ENCODE data around the gene RNF135. TPM values are rescaled to one million over a fixed set of nuclear protein-coding genes. Genes with fewer than 3 reads are reported as not detected.
"Not testable (repeated sequence)": the region's sequence is repeated elsewhere in the genome, so short reads cannot be mapped to it uniquely, and the experiment has no call there.

The RNF135 gene
- total RNA-seq, 1 experiment from 2014 or later = 8.0 TPM

DNA sequence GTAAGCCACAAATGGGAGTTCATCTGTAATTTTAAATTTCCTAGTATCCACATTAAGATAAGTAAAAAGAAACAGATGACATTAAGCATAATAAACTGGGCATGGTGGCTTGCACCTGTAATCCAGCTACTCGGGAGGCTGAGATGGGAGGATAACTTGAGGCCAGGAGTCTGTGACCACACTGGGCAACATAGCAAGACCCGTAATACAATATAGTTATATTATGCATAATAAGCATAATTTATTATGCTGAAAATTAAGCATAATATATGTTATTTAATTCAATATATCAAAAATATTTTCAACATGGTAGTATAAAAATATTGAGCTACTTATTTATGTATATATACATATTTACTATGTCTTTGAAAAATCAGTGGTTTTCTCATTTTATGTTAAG, 48.2 kb downstream of the RNF135 start:
- Histone ChIP-seq H2AFZ (ENCODE audit: low read length) (no peak overlapping the region), H4K8ac (replicated peaks; ENCODE audit: insufficient read length, low read depth, low read length) (no peak overlapping the region), H3K18ac (ENCODE audit: insufficient read length, low read depth, low read length) (no peak overlapping the region), H4K5ac (ENCODE audit: insufficient read length, low read depth, low read length) (no peak overlapping the region), H3K27ac (ENCODE audit: insufficient read length, low read depth, low read length) (no peak overlapping the region), H3K56ac (ENCODE audit: insufficient read length, low read depth, low read length) (no peak overlapping the region), H3K23me2 (ENCODE audit: insufficient read length, low read depth, low read length, poor library complexity, severe bottlenecking) (no peaks in the 10 kb centered on the region), H2BK20ac (ENCODE audit: low read depth, low read length, poor library complexity, severe bottlenecking) (no peak overlapping the region), H3K79me2 (ENCODE audit: insufficient read depth, low read length) (no peaks in the 10 kb centered on the region), H3K23ac (ENCODE audit: insufficient read length, low read depth, low read length) (no peak overlapping the region), H4K20me1 (ENCODE audit: control insufficient read depth, insufficient read depth, insufficient read length) (no peaks in the 10 kb centered on the region), H4K91ac (ENCODE audit: insufficient read length, low read depth, low read length) (no peak overlapping the region), H2BK15ac (ENCODE audit: low read depth, low read length) (no peak overlapping the region), H3K4me1 (ENCODE audit: insufficient read depth, low read length) (no peaks in the 10 kb centered on the region), H3T11ph (ENCODE audit: low read length) (no peak overlapping the region), H3K27me3 (ENCODE audit: insufficient read depth, low read length) (no peaks in the 10 kb centered on the region), H3K14ac (ENCODE audit: insufficient read depth, low read length) (no peak overlapping the region), H3K9ac (ENCODE audit: extremely low read depth, insufficient read length, low read length) (no peak overlapping the region), H2AK5ac (ENCODE audit: insufficient read length, low read length) (no peak overlapping the region), H2BK5ac (ENCODE audit: insufficient read length, low read length) (no peak overlapping the region), H3K79me1 (ENCODE audit: insufficient read depth, low read depth, low read length, poor library complexity, severe bottlenecking) (no peaks in the 10 kb centered on the region), H3K4ac (ENCODE audit: low read depth, low read length) (no peak overlapping the region), H3K4me2 (ENCODE audit: insufficient read depth, insufficient read length, low read length) (no peak overlapping the region), H3K9me3 (ENCODE audit: control insufficient read depth, low read depth, low read length) (no peaks in the 10 kb centered on the region), H2BK12ac (ENCODE audit: insufficient read length, low read depth, low read length) (no peak overlapping the region), H2BK120ac (ENCODE audit: low read depth, low read length, poor library complexity, severe bottlenecking) (no peak overlapping the region)
- Mint-ChIP-seq H3K27ac (no peak overlapping the region), H3K4me3 (no peak overlapping the region), H3K36me3 (ENCODE audit: insufficient read depth in 1 of 3, low read depth in 3 of 3) (no peaks in the 10 kb centered on the region), H3K27me3 (ENCODE audit: low read depth) (no peaks in the 10 kb centered on the region), H3K9me3 (no peaks in the 10 kb centered on the region), H3K4me1 (peaks cover 13 to 15% of the 10 kb centered on the region in 2 experiments)
- no CpG with 5 or more reads among the region's 2 CpGs for WGBS (ENCODE audit: extremely low coverage, insufficient read length, low lambda C conversion rate)
- no peak for DNase-seq
- no peak for TF ChIP-seq CTCF (conservative IDR thresholded peaks at IDR 0.05)

- not testable (repeated sequence) for H3K27me3 Mint-ChIP-seq (ENCODE audit: low read depth); DNase-seq; H2AFZ ChIP-seq (ENCODE audit: low read length); H4K20me1 ChIP-seq (ENCODE audit: control insufficient read depth, insufficient read depth, insufficient read length); H3K9me3 Mint-ChIP-seq; H2BK20ac ChIP-seq (ENCODE audit: low read depth, low read length, poor library complexity, severe bottlenecking); H2AK5ac ChIP-seq (ENCODE audit: insufficient read length, low read length); H3K18ac ChIP-seq (ENCODE audit: insufficient read length, low read depth, low read length); H3K79me1 ChIP-seq (ENCODE audit: insufficient read depth, low read depth, low read length, poor library complexity, severe bottlenecking); H3K79me2 ChIP-seq (ENCODE audit: insufficient read depth, low read length); H4K8ac ChIP-seq (replicated peaks; ENCODE audit: insufficient read length, low read depth, low read length); H3K27ac ChIP-seq (ENCODE audit: insufficient read length, low read depth, low read length); H2BK120ac ChIP-seq (ENCODE audit: low read depth, low read length, poor library complexity, severe bottlenecking); H3K4me2 ChIP-seq (ENCODE audit: insufficient read depth, insufficient read length, low read length); H3K56ac ChIP-seq (ENCODE audit: insufficient read length, low read depth, low read length); H3K27me3 ChIP-seq (ENCODE audit: insufficient read depth, low read length); H3K23ac ChIP-seq (ENCODE audit: insufficient read length, low read depth, low read length); H2BK5ac ChIP-seq (ENCODE audit: insufficient read length, low read length); H3K4ac ChIP-seq (ENCODE audit: low read depth, low read length); H3K4me1 ChIP-seq (ENCODE audit: insufficient read depth, low read length); H4K5ac ChIP-seq (ENCODE audit: insufficient read length, low read depth, low read length); H3K4me1 Mint-ChIP-seq; H3K36me3 Mint-ChIP-seq (ENCODE audit: insufficient read depth in 1 of 3, low read depth in 3 of 3); H3T11ph ChIP-seq (ENCODE audit: low read length); H2BK12ac ChIP-seq (ENCODE audit: insufficient read length, low read depth, low read length); H3K27ac Mint-ChIP-seq; H3K23me2 ChIP-seq (ENCODE audit: insufficient read length, low read depth, low read length, poor library complexity, severe bottlenecking); H4K91ac ChIP-seq (ENCODE audit: insufficient read length, low read depth, low read length); H3K14ac ChIP-seq (ENCODE audit: insufficient read depth, low read length); H3K9ac ChIP-seq (ENCODE audit: extremely low read depth, insufficient read length, low read length); H3K4me3 Mint-ChIP-seq; H3K9me3 ChIP-seq (ENCODE audit: control insufficient read depth, low read depth, low read length); H2BK15ac ChIP-seq (ENCODE audit: low read depth, low read length)
- no CpG with 5 or more reads among the region's 2 CpGs for WGBS (ENCODE audit: extremely low coverage, insufficient read length, low lambda C conversion rate)
These were observed 52.3 kb downstream of the RNF135 start for GRCh38 chr17:31023171-31023570.
